NCI-H1436 treated with DMSO at 0.1 percent for 48 hours (cell line): ENCODE data around the gene SEMA5A.

Experiments used
- DNase-seq: peaks from one replicate; lab custom pipeline; 2025; lab: John Stamatoyannopoulos, UW

The SEMA5A gene

DNA sequence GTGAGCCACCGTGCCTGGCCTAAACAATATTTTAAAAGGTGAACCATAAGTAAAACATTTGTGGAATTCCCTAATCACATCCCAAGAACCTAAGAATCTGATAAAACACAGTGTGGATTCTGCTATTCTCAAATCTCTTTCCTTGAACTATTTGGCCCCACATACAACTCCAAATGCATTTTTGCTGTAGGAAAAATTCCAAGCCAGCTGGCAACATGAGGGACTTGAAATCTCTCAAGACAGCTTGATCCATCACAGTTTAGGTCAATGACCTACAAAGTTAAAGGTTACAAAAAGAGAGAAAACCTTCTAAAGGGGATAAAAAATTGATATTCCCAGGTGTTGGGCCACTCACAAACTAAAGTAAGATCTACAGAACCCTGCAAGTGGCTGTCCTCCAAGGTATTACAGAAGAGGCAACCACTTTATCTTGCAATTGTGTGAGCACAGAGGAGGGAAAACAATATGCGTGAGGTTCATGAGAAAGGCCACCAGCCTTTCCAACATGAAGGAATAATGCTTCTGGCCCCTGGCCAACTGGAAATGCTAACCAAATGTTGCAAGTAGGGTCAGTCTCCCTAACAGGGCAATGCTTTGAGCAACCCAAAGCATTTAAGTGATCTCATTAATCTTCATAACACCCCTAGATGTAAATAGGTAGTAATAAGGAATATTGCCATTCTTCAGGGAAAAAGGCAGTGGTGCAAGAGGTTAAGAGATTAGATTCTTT is 221.4 kb downstream of the SEMA5A start:
- no peak for DNase-seq

DNA sequence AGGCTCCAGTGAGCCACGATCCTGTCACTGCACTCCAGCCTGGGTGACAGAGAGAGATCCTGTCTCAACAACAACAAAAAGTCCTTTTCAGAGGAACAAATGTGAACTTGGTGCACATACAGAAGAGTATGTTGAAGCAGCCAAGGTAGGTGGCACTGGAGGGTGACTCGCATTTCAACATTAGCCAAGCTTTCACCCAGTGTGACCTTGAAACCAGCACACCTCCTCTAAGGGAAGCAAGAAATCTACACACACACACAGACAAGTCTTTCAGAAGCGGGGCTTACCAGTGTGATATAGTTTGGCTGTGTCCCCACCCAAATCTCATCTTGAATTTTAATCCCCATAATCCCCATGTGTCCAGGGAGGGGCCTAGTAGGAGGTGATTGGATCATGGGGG is 225.2 kb downstream of the SEMA5A start:
- no peak for DNase-seq

DNA sequence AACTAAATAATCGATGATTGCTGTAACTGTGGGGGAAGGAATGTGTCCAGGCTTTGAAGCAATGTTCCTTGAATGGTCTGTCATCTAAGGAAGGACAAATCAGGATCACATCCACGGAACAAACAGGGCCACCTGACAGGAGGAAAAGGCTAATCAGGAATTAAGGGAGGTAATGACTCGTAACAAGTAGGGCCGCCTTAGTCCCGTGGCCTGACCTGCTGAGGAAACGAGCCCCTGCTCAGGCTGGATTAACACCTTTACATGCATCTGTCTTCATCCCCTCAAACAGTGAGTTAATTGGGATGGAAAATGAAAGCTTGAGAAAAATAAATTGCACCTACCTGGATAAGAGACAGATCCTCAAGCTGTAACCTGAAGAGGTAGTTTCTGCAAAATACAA is 227.8 kb downstream of the SEMA5A start:
- no peak for DNase-seq

DNA sequence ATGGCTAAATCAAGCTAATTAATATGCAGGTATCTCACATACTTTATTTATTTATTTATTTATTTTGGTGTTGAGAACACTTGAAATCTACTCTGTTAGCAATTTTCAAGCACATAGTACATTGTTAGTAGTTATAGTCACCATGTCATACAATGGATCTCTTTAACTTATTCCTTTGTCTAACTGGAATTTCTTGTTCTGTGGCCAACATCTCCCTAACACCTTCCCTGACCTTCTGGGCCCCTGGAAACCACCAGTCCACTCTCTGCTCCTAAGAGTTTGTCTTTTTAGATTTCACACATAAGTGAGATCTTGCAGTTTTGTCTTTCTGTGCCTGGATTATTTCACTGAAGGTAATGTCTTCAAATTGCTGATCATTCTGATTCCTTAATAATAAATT is 229.1 kb downstream of the SEMA5A start:
- no peak for DNase-seq

DNA sequence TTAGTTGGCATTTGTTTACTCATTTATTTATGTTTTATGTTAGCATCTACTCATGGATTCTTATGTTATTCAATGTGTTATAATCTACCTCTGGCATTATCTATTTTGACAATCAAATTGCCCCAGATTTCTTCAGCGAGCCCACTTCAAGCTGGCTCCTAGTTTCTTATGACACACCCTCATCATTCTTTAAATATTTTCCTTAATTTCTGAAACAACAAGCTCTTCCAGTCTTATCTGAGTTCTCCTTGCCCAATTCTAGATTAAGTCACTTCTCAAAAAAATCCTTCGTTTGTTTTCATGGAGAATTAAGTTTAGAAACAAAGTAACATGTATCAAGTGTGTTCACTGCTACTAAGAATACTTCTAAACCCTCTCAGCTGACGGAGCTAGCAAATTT is 229.8 kb downstream of the SEMA5A start:
- DNase-seq: no peak

DNA sequence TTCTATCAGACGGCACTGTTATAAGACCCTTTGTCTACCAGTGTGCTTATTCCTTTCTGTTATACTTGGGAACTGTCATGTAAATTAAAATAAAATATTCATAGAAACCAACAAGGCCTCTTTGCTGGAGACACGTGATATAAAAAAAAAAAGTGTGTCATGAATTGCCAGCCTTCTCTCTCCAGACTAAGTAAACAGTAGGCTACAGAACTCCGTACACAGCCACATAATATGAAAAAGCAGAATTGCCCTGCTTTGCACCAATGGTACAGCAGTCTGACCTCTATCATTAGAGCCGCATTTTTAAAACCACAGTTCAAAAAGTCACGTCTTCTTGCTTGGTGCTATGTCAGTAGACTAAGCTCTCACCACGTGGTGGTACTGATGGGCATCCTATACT is 231.3 kb downstream of the SEMA5A start:
- no peak for DNase-seq

DNA sequence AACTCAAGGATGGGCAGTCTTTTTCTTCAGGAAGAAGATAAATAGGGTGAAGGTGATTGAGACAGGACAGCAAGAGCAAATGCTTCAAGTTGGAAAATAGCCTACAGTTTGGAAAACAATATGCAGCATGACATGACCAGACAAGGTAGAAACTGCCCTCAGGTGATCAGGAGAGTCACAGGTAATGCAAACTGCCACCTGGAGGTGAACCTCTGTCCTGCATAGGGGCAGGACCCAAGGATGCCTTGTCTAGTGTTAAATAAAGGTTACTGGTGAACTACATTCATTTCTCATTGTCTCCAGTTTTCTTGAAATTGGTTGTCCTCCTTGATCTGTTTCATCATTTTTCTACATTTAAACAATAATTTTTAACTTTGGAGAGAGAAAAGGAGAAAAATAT is 232.1 kb downstream of the SEMA5A start:
- DNase-seq: no peak

DNA sequence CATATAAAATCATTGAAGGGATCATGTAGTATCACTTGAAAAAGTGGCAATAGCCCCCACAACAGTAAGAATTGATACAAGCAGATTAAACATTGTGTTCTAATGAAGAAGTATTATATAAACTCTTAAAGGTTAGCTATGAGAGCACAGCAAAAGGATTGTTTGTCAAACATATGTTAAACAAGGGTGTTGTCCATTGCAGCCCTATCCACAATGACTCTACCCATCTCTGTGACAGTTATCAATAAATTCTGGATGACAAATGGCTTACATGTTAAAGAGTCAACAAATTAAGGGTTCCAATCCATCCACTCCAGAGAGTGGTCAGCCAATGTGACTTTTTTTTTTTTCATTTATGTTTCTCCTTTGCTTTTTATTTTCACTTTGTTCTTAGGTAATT is 238.7 kb downstream of the SEMA5A start:
- no peak for DNase-seq

DNA sequence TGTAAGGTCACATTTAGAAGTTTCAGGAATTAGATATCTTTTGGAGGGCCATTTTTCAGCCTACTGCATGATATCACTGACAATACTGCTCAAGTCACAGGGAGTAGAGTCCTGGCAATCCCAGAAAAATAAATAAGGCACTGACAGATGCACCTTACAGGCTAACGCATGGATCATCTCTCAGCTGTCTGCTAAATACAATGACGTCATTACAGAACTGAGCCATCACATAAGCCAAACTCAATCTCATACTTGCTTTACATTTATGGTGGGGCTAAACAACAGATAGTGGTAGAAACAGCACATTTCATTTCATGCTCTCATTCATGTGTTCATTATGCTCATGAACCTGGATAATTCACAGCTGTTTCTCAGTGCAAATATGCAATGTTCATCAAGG is 243.7 kb downstream of the SEMA5A start:
- no peak for DNase-seq

DNA sequence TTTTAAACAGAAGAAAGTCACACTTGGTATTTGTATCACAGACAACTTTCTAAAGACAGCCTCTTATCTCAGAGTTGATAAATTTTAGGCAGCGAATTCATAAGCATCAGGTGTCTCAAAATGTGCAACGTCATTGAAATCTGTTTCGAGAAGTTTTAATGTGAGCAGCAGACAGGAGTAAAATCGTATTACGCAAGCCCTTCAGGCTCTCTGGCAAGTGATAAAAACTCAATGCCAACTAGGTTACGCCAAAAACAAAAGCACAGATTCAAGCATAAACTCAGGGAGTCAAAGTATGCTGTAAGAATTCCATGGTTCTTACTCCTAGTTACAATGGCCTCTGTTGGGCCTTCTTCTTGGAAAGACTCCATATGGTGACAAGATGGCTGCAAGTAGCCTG is 244.7 kb downstream of the SEMA5A start:
- DNase-seq: no peak

DNA sequence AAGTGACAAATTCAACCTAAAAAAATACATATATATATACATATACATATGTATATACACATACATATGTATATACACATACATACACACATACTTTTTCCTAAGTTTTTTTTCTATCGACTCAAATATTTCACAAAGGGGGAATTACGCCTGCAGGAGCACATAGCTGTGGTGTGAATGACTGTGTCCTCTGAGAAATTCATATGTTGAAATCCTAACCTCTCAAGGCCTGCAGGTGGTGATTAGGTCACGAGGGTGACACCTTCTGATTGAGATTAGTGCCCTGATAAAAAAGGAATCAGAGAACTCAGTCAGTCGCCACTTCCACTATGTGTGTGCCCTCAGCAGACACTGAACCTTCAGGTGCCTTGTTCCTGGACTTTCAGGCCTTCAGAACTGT is 248.7 kb downstream of the SEMA5A start:
- DNase-seq: no peak

DNA sequence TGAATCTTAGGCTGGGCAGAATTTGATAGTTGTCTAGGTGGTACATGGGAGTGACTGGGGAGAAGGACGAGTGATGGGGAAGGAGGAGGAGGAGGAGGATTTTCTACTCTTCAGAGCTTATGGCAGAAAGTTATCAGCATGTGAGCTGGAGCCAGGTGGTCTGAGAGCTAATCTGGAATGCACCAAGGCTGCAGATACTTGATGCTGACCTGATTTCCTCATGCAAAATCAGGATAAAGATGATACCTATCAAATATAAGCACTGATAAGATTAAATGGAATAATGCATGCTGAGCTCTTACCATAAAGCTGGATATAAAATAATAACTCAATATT is 250.4 kb downstream of the SEMA5A start:
- DNase-seq: no peak

DNA sequence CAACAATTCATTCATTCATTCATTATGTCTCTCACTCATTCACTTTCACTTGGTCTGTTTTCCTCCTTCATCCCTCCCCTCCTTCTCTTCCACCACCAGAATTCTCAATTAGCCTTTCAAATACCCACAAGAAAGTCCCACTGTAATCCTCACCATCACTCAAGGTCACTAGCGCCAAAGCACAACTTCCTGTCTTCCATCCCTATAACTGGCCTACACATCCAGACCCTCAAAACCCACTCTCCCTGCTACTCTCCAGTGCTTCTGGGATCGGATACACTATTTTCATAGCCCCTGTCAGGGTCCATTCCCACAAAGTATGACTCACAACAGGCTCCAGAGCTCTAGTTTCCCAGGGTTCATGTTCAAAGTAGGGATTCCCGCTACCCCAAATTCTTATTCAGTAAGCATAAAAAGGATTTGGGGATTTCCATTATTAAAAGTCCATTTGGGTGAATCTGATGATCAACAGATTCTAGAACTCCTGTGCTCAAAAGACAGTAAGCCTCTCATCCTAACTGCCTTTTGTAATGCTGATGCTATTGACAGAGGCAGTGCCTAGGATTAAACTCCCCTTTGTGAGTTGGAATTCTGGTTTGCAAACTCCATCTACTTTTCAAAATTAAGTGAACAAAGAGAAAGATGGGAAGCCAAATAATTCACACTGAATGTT is 250.9 kb downstream of the SEMA5A start:
- no peak for DNase-seq

DNA sequence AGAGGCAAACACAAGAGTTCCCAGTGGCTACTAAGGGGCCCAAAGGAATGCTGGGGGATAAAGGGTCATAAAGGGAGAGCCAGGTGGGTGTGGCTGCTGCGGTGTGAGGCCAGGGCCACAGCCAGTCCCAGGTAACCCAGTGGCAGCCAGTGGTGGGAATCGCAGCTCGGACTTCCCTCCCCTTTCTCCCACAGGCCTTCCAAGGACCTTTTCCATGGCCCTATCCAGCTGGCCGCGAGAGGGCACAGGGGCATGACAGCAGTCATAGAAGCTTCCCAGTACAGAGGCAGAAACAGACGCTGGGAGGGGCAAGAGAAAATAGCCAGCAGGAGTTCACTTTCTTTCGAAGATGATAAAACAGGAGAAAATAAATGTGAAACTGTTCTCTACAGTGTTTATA is 257.6 kb downstream of the SEMA5A start:
- no peak for DNase-seq

DNA sequence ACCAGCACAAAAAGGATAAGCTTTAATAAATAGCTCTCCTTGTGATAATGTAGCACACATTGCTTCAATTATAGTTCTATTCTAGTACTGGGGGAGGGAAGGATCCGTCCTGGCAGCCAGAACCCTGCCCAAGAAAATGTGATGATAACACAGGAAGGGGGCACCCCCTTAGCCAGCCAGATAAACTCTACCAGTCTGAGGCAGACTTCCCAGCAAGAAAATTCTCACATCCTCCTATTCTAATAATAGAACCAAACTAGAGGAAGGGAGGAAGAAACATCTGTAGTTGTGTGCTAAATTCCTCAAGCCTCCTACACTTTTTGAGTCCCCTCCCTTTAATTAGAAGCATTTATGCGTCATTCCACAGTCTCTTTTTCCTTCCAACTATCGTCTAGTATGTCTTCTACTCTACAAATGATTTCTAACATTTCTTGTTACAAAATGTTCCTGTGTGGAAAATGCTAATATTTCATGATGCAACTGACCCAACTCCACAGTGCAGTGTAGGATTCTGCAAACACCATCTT is 261.0 kb downstream of the SEMA5A start:
- no peak for DNase-seq

DNA sequence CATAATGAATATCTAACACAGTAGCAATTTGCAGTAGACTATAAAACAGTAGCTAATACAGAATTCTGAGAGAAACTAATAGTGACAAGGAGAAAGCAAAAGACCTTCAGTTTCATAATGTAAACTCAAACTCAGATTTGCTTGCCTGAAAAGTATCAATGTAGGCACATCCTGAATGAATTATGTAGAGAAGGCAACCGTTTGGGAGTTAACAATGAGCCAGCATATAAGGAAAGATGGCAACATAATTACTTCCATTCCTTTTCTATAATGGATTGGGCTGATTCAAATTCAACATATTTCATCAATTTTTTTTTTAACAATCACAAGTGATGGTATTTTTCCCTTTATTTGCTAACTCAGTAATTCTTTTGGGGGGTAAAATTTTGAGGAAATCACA is 261.6 kb downstream of the SEMA5A start:
- DNase-seq: no peak

DNA sequence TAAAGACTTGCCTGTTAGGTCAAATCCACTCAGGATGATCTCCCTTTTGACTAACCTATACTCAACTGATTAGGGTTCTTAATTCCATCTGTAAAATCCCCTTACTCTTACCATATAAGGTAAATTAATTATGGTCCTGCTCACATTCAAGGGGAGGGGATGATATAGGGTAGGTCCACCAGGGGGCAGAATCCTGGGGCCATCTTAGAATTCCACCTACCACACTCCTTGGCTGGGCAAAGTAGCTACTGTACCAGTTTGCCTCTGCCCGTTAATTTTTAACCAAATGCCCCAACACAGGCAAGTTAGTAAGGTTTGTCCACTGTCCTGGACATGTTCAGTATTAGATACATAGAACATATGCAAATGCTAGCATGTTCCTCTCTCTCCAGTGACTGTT is 262.4 kb downstream of the SEMA5A start:
- no peak for DNase-seq

DNA sequence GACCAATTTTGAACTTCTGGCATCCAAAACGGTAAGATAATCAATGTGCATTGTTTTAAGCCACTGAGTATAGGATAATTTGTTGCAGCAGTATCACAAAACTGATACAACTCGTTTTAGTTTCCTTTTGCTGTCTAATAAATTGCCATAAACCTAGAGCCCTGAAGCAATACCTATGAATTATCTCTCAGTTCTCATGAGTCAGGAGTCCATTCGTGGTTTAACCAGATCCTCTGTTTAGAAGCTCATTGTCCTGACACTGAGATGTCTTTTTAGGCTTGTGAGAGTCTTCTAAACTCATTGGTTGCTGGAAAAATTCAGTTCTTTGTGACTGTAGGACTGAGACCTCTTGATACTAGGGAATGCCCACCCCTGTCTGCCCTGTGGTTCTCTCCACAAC is 262.9 kb downstream of the SEMA5A start:
- DNase-seq: no peak

DNA sequence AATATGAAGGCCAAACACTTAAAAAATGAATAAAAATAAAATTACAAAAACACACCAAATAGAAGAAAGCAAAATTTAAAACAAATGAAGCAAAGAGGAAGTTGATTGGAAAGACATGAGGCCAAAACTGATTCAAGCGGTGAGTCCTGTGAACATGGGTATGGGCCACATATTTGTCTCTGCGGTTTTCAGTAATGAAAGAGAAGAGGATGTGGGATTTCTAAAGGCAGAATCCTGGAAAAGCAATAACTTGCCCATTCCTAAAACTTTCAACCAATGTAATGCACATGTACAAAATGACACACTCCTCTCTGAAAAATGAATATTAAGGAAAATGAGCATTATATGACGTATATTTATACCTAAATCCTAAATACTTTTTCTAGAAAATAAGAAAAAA is 263.7 kb downstream of the SEMA5A start:
- DNase-seq: no peak

DNA sequence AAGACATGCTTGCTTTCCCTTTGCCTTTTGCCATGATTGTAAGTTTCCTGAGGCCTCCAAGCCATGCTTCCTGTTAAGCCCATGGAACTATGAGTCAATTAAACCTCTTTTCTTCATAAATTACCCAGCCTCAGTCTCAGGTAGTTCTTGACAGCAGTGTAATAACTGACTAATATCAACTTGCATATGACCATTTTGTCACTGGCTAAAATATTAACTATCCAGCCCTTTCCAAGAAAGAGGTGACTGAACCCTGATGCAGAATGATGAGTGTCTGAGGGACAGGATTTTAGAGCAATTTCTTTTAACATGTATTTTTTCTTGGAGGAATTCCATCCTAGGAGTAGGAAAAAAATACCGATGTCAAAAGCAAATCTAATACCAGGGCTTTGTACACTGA is 266.1 kb downstream of the SEMA5A start:
- DNase-seq: no peak

DNA sequence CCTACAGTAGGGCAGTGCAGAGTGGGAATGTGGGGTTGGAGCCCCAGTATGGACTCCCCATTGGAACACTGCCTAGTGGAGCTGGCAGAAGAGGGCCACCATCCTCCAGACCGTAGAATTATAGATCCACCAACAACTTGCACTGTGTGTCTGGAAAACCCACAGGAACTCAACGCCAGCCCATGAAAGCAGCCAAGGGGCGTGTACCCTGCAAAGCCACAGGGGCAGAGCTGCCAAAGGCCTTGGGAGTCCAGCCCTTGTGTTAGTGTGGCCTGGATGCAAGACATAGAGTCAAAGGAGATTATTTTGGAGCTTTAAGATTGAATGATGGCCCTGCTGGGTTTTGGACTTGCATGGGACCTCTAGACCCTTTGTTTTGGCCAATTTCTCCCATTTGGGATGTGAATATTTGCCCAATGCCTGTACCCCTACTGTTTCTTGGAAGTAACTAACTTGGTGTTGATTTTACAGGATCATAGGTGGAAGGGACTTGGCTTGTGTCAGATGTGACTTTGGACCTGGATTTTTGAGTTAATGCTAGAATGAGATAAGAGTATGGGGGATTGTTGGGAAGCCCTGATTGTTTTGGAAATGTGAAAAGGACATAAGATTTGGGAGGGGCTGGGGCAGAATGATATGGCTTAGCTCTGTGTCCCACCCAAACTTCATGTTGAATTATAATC is 266.8 kb downstream of the SEMA5A start:
- DNase-seq: no peak

DNA sequence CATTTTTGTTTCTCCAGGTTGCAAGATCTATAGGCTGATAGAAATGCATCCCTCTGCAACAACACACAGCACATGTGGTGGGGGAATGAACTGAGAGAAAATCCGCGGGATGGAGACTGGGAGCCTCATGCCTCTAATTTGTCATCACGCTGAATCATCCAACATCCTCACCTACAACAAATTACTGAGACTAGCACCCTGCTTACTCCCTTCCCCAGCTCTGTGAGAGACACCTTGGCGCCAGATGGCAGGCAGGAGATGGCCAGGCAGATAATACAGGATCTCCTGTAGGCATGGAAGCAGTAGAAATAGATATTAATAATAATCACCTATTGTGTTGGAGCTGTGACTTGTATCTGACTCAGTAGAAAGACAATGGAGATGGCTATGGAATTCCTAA is 276.9 kb downstream of the SEMA5A start:
- DNase-seq: no peak

DNA sequence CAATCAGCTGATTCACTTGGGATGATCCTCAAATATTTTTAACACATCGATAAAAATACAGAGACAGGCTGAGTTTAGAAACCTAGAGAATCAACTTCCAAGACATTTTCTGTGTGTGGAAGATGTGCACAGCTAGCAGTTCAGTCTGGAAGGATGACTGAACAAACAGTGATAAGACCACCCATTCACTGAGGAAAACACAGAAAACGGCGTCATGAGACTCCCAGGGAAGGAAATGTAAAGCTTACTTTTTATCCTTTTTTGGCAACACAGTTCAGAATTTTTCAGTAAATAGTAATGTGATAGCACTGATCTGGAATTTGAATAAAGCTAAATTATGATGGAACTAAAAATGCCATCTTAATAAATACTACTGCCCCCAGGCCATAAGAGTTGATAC is 277.6 kb downstream of the SEMA5A start:
- no peak for DNase-seq
